ENCODE results near the gene PPP1R15B.

- TF ChIP-seq, protein P1, sequence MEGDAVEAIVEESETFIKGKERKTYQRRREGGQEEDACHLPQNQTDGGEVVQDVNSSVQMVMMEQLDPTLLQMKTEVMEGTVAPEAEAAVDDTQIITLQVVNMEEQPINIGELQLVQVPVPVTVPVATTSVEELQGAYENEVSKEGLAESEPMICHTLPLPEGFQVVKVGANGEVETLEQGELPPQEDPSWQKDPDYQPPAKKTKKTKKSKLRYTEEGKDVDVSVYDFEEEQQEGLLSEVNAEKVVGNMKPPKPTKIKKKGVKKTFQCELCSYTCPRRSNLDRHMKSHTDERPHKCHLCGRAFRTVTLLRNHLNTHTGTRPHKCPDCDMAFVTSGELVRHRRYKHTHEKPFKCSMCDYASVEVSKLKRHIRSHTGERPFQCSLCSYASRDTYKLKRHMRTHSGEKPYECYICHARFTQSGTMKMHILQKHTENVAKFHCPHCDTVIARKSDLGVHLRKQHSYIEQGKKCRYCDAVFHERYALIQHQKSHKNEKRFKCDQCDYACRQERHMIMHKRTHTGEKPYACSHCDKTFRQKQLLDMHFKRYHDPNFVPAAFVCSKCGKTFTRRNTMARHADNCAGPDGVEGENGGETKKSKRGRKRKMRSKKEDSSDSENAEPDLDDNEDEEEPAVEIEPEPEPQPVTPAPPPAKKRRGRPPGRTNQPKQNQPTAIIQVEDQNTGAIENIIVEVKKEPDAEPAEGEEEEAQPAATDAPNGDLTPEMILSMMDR (IDR thresholded peaks at IDR 0.05), result no peak
- TF ChIP-seq POLR2A (IDR thresholded peaks at IDR 0.05), result no peak
Measured at GRCh38 chr1:204402391-204402790, 9.2 kb downstream of the PPP1R15B start.

All from uterus (tissue), 2 donors.